ENCODE data around the gene CCL14.
"Not testable (repeated sequence)": the region's sequence is repeated elsewhere in the genome, so short reads cannot be mapped to it uniquely, and the experiment has no call there.

CCL14 gene

GRCh38 chr17:36016555-36016954 is 30.0 kb upstream of the CCL14 start:
- H2AFZ ChIP-seq (ENCODE audit: low read depth, low read length), result no peak overlapping the region
- H3K4me1 ChIP-seq (ENCODE audit: low read length), result peaks cover 17% of the 10 kb centered on the region
- no peaks in the 10 kb centered on the region for H4K20me1 ChIP-seq (ENCODE audit: insufficient read depth, low read length)
- H3K79me2 ChIP-seq (ENCODE audit: low read length), result no peaks in the 10 kb centered on the region
- H3K9me3 ChIP-seq (ENCODE audit: insufficient read depth, low read length), result no peaks in the 10 kb centered on the region
- H3K36me3 ChIP-seq (replicated peaks; ENCODE audit: low read depth, low read length), result no peaks in the 10 kb centered on the region
- H3K9ac ChIP-seq (ENCODE audit: low read length), result no peak overlapping the region
- H3K4me3 ChIP-seq (ENCODE audit: low read length), result no peak overlapping the region
- H3K27me3 ChIP-seq (ENCODE audit: low read depth, low read length), result peaks cover 14% of the 10 kb centered on the region
- no peak overlapping the region for H3K27ac ChIP-seq (ENCODE audit: low read length)
- TF ChIP-seq, protein P1, sequence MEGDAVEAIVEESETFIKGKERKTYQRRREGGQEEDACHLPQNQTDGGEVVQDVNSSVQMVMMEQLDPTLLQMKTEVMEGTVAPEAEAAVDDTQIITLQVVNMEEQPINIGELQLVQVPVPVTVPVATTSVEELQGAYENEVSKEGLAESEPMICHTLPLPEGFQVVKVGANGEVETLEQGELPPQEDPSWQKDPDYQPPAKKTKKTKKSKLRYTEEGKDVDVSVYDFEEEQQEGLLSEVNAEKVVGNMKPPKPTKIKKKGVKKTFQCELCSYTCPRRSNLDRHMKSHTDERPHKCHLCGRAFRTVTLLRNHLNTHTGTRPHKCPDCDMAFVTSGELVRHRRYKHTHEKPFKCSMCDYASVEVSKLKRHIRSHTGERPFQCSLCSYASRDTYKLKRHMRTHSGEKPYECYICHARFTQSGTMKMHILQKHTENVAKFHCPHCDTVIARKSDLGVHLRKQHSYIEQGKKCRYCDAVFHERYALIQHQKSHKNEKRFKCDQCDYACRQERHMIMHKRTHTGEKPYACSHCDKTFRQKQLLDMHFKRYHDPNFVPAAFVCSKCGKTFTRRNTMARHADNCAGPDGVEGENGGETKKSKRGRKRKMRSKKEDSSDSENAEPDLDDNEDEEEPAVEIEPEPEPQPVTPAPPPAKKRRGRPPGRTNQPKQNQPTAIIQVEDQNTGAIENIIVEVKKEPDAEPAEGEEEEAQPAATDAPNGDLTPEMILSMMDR (IDR thresholded peaks at IDR 0.05; ENCODE audit: low read depth, low read length), result no peak
- no peak for TF ChIP-seq EZH2phosphoT487 (IDR thresholded peaks at IDR 0.05; ENCODE audit: low read depth)
- H3K4me2 ChIP-seq (ENCODE audit: low read length), result no peak overlapping the region

DNA sequence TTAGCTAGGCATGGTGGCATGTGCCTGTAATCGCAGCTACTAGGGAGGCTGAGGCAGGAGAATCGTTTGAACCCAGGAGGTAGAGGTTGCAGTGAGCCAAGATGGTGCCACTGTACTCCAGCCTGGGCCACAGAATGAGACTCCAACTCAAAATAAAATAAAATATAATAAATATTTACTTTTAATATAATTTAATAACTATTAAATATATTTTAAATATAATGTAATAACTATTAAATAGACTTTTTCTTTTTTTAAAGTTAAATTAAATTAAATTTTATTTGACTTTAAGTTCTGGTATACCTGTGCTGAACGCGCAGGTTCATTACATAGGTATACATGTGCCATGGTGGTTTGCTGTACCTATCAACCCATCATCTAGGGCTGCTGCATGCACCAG is 29.4 kb upstream of the CCL14 start:
- H3K4me3 ChIP-seq (ENCODE audit: low read length); H2AFZ ChIP-seq (ENCODE audit: low read depth, low read length); H4K20me1 ChIP-seq (ENCODE audit: insufficient read depth, low read length); H3K9ac ChIP-seq (ENCODE audit: low read length); H3K79me2 ChIP-seq (ENCODE audit: low read length); H3K27ac ChIP-seq (ENCODE audit: low read length); H3K4me2 ChIP-seq (ENCODE audit: low read length); H3K9me3 ChIP-seq (ENCODE audit: insufficient read depth, low read length); H3K36me3 ChIP-seq (replicated peaks; ENCODE audit: low read depth, low read length): not testable (repeated sequence)
- H3K4me1 ChIP-seq (ENCODE audit: low read length), result peaks cover 21% of the 10 kb centered on the region
- H3K27me3 ChIP-seq (ENCODE audit: low read depth, low read length), result peaks cover 14% of the 10 kb centered on the region

GRCh38 chr17:36014946-36015345 is 28.4 kb upstream of the CCL14 start:
- Histone ChIP-seq H3K9me3 (ENCODE audit: insufficient read depth, low read length) (no peaks in the 10 kb centered on the region), H3K4me2 (ENCODE audit: low read length) (no peak overlapping the region; the same call in 1 of the 2 replicates), H3K79me2 (ENCODE audit: low read length) (no peaks in the 10 kb centered on the region), H3K9ac (ENCODE audit: low read length) (no peak overlapping the region), H4K20me1 (ENCODE audit: insufficient read depth, low read length) (no peaks in the 10 kb centered on the region), H3K36me3 (replicated peaks; ENCODE audit: low read depth, low read length) (no peaks in the 10 kb centered on the region), H3K27ac (ENCODE audit: low read length) (no peak overlapping the region), H2AFZ (ENCODE audit: low read depth, low read length) (no peak overlapping the region), H3K4me1 (ENCODE audit: low read length) (peaks cover 21% of the 10 kb centered on the region), H3K27me3 (ENCODE audit: low read depth, low read length) (peaks cover 14% of the 10 kb centered on the region), H3K4me3 (ENCODE audit: low read length) (no peak overlapping the region)
- TF ChIP-seq, protein P1 (IDR thresholded peaks at IDR 0.05; ENCODE audit: low read depth, low read length), result no peak
- TF ChIP-seq EZH2phosphoT487 (IDR thresholded peaks at IDR 0.05; ENCODE audit: low read depth), result no peak

- TF ChIP-seq EZH2phosphoT487 (IDR thresholded peaks at IDR 0.05; ENCODE audit: low read depth), result no peak
- TF ChIP-seq, protein P1 (IDR thresholded peaks at IDR 0.05; ENCODE audit: low read depth, low read length), result no peak
- peaks cover 21% of the 10 kb centered on the region for H3K4me1 ChIP-seq (ENCODE audit: low read length)
- no peak overlapping the region for H3K27ac ChIP-seq (ENCODE audit: low read length)
- H3K36me3 ChIP-seq (replicated peaks; ENCODE audit: low read depth, low read length), result no peaks in the 10 kb centered on the region
- H4K20me1 ChIP-seq (ENCODE audit: insufficient read depth, low read length), result no peaks in the 10 kb centered on the region
- H2AFZ ChIP-seq (ENCODE audit: low read depth, low read length), result no peak overlapping the region
- no peak overlapping the region for H3K9ac ChIP-seq (ENCODE audit: low read length)
- H3K9me3 ChIP-seq (ENCODE audit: insufficient read depth, low read length), result no peaks in the 10 kb centered on the region
- H3K4me3 ChIP-seq (ENCODE audit: low read length), result no peak overlapping the region
- H3K27me3 ChIP-seq (ENCODE audit: low read depth, low read length), result peaks cover 3% of the 10 kb centered on the region; the same call in 1 of the 2 replicates
- no peak overlapping the region for H3K4me2 ChIP-seq (ENCODE audit: low read length)
- no peaks in the 10 kb centered on the region for H3K79me2 ChIP-seq (ENCODE audit: low read length)
Measured at GRCh38 chr17:36011201-36011600, 24.7 kb upstream of the CCL14 start.

Data from OCI-LY3 (cell line).